WTC11 (cell line): Measurements from ENCODE around the gene C19orf47. TPM values are rescaled to one million over a fixed set of nuclear protein-coding genes. Genes with fewer than 3 reads are reported as not detected.

ENCODE experiments used
- ATAC-seq: fragments of 200-7000 bp; cut with Tn5 transposase; 2 replicates; pipeline ENCODE4 v1.10.0; 2021; ENCODE audit warnings: mild to moderate bottlenecking, moderate library complexity
- CTCF ChIA-PET: fragments of 300-600 bp; sonication (Branson Sonifier 250); formaldehyde crosslinking; loops from one replicate; lab custom pipeline; 2021; ENCODE audit warnings: antibody characterized with exemption; lab: Charles Lee
- POLR2A ChIA-PET: fragments of 350-600 bp; sonication (Branson Sonifier 250); formaldehyde crosslinking; loops from one replicate; lab custom pipeline; 2021; ENCODE audit warnings: antibody characterized with exemption; lab: Charles Lee
- DNase-seq: peaks from one replicate; pipeline ENCODE4 v3.0.0; 2021; ENCODE audit warnings: low spot score
- H3K27ac Mint-ChIP-seq: 2 replicates; pipeline ENCODE4 v1.8.0; 2021; ENCODE audit warnings: mixed read lengths
- H3K27me3 Mint-ChIP-seq: 2 replicates; pipeline ENCODE4 v1.8.0; 2021; ENCODE audit warnings: low read depth, mild to moderate bottlenecking, moderate library complexity, mixed read lengths
- H3K36me3 Mint-ChIP-seq: 2 replicates; pipeline ENCODE4 v1.8.0; 2021; ENCODE audit warnings: mixed read lengths
- H3K4me1 Mint-ChIP-seq: 2 replicates; pipeline ENCODE4 v1.8.0; 2022; ENCODE audit warnings: mixed read lengths
- H3K4me3 Mint-ChIP-seq: 2 replicates; pipeline ENCODE4 v1.8.0; 2021; ENCODE audit warnings: mild to moderate bottlenecking, moderate library complexity, mixed read lengths
- H3K9me3 Mint-ChIP-seq: 2 replicates; pipeline ENCODE4 v1.8.0; 2021; ENCODE audit warnings: mixed read lengths
- CDX4 ChIP-seq: fragments of 250-450 bp; sonication (Bioruptor Pico); IDR thresholded peaks from 2 replicates; pipeline ENCODE4 v1.9.0; 2021; ENCODE audit warnings: moderate library complexity, mild to moderate bottlenecking, inconsistent platforms, borderline replicate concordance
- EMX1 ChIP-seq: fragments of 250-450 bp; sonication (Bioruptor Pico); IDR thresholded peaks from 2 replicates; pipeline ENCODE4 v1.8.0; 2021; ENCODE audit warnings: mild to moderate bottlenecking
- FOXJ3 ChIP-seq: sonication (generic); formaldehyde crosslinking; IDR thresholded peaks from 2 replicates; pipeline ENCODE4 v1.9.0; 2021; ENCODE audit warnings: missing genetic modification reagents, mild to moderate bottlenecking, borderline replicate concordance
- FOXP4 ChIP-seq: sonication (generic); formaldehyde crosslinking; IDR thresholded peaks from 2 replicates; pipeline ENCODE4 v1.8.0; 2022; ENCODE audit warnings: mild to moderate bottlenecking, missing genetic modification reagents
- GABPB1 ChIP-seq: sonication (generic); formaldehyde crosslinking; IDR thresholded peaks from 2 replicates; pipeline ENCODE4 v1.8.1; 2023; ENCODE audit warnings: mild to moderate bottlenecking, missing genetic modification reagents
- HMGXB4 ChIP-seq: sonication (generic); formaldehyde crosslinking; IDR thresholded peaks from 2 replicates; pipeline ENCODE4 v1.8.1; 2023; ENCODE audit warnings: mild to moderate bottlenecking, moderate library complexity, missing genetic modification reagents
- SMAD4 ChIP-seq: sonication (generic); formaldehyde crosslinking; IDR thresholded peaks from 2 replicates; pipeline ENCODE4 v1.8.0; 2022; ENCODE audit warnings: mild to moderate bottlenecking, missing genetic modification reagents
- TP53 ChIP-seq: sonication (generic); formaldehyde crosslinking; IDR thresholded peaks from 2 replicates; pipeline ENCODE4 v1.8.1; 2023; ENCODE audit warnings: mild to moderate bottlenecking, missing genetic modification reagents
- ZNF219 ChIP-seq: sonication (generic); formaldehyde crosslinking; IDR thresholded peaks from 2 replicates; pipeline ENCODE4 v1.8.0; 2023; ENCODE audit warnings: missing genetic modification reagents, mild to moderate bottlenecking, borderline replicate concordance
- ZNF263 ChIP-seq: sonication (generic); formaldehyde crosslinking; IDR thresholded peaks from 2 replicates; pipeline ENCODE4 v1.8.1; 2022; ENCODE audit warnings: low read depth, mild to moderate bottlenecking, moderate library complexity, missing genetic modification reagents
- ZNF281 ChIP-seq: sonication (generic); formaldehyde crosslinking; IDR thresholded peaks from 2 replicates; pipeline ENCODE4 v1.8.0; 2023; ENCODE audit warnings: mild to moderate bottlenecking, missing genetic modification reagents
- ZNF396 ChIP-seq: fragments of 250-450 bp; sonication (Bioruptor Pico); IDR thresholded peaks from 2 replicates; pipeline ENCODE4 v1.8.0; 2021; ENCODE audit warnings: mild to moderate bottlenecking, moderate library complexity, borderline replicate concordance
- ZNF425 ChIP-seq: fragments of 250-450 bp; sonication (Bioruptor Pico); conservative IDR thresholded peaks from 2 replicates; pipeline ENCODE4 v1.9.0; 2021; ENCODE audit warnings: mild to moderate bottlenecking
- ZNF532 ChIP-seq: fragments of 250-450 bp; sonication (Bioruptor Pico); IDR thresholded peaks from 2 replicates; pipeline ENCODE4 v1.9.0; 2021; ENCODE audit warnings: mild to moderate bottlenecking, borderline replicate concordance
- total RNA-seq: library from RNA; stranded (reverse); gene quantifications from 3 replicates; pipeline ENCODE4 v1.2.3, GENCODE V29; 2021

Gene C19orf47
- total RNA-seq, 1 experiment from 2014 or later, result 15.6 TPM

- TF ChIP-seq HMGXB4 (CRISPR knock-in tag), result no peak
- no peak for TF ChIP-seq ZNF532 (CRISPR knock-in tag)
- no peak for TF ChIP-seq EMX1 (CRISPR knock-in tag)
- TF ChIP-seq ZNF263 (CRISPR knock-in tag), result no peak
- no peak for TF ChIP-seq ZNF281 (CRISPR knock-in tag)
- no peak for TF ChIP-seq FOXP4 (CRISPR knock-in tag)
- no peak for TF ChIP-seq CDX4 (CRISPR knock-in tag)
These were observed 15.5 kb downstream of the C19orf47 start (continued) for GRCh38 chr19:40332669-40333068.

GRCh38 chr19:40331052-40331451 lies 17.1 kb downstream of the C19orf47 start:
- ATAC-seq (no peak), DNase-seq (no peak)
- Mint-ChIP-seq H3K27ac (no peak overlapping the region), H3K4me1 (no peaks in the 10 kb centered on the region), H3K4me3 (no peak overlapping the region), H3K36me3 (peaks cover 36% of the 10 kb centered on the region), H3K9me3 (no peaks in the 10 kb centered on the region), H3K27me3 (no peaks in the 10 kb centered on the region)
- CTCF ChIA-PET, result interaction anchor here (0.6 kb wide), 1 partner anchor 61 kb away, joined by 3 read pairs; no protein-coding TSS in a partner anchor
- POLR2A ChIA-PET, result no interaction called here
- TF ChIP-seq SMAD4 (CRISPR knock-in tag) (no peak), FOXJ3 (no peak), ZNF396 (CRISPR knock-in tag) (no peak), ZNF219 (CRISPR knock-in tag) (no peak), TP53 (CRISPR knock-in tag) (no peak), GABPB1 (CRISPR knock-in tag) (no peak), ZNF425 (CRISPR knock-in tag) (no peak)
- TF ChIP-seq, all 79 proteins: peak for 0
